Activated CD4-positive, alpha-beta T cell treated with anti-CD3 and anti-CD28 coated beads for 24 hours (primary cell): ENCODE measurements around the gene TACR1.
A peak's percentile ranks its signal among the peaks of the same experiment; 100 is the strongest.
"Not testable (repeated sequence)": the region's sequence is repeated elsewhere in the genome, so short reads cannot be mapped to it uniquely, and the experiment has no call there.

Experiments used
- DNase-seq, 2 donors: peaks; one replicate each; pipeline ENCODE4 v3.0.0-alpha.2; 2020; ENCODE audit warnings: low read depth in 2 of 2

TACR1 gene

GRCh38 chr2:75199428-75200011 lies at the start of gene TACR1:
TACR1 (minus strand) TSS chr2:75199520; CDS start chr2:75198934, 586 bp downstream.
- peak in 1 of 2 donors; percentile 36 for DNase-seq

GRCh38 chr2:75248581-75248980 lies 49.3 kb upstream of the TACR1 start:
- not testable (repeated sequence) for DNase-seq

- no peak for DNase-seq
These were observed 47.3 kb upstream of the TACR1 start for GRCh38 chr2:75246441-75247167.

- no peak for DNase-seq
These were observed 43.9 kb upstream of the TACR1 start for GRCh38 chr2:75243219-75243618.

- no peak for DNase-seq
These were observed 42.4 kb upstream of the TACR1 start for GRCh38 chr2:75241696-75242095.

- DNase-seq = no peak
These were observed 39.5 kb upstream of the TACR1 start for GRCh38 chr2:75238670-75239330.

GRCh38 chr2:75237296-75237695 lies 38.0 kb upstream of the TACR1 start:
- no peak for DNase-seq

- DNase-seq = no peak
These were observed 34.6 kb upstream of the TACR1 start for GRCh38 chr2:75233965-75234364.

- DNase-seq = no peak
These were observed 27.3 kb upstream of the TACR1 start for GRCh38 chr2:75226617-75227016.

GRCh38 chr2:75226099-75226498 lies 26.8 kb upstream of the TACR1 start:
- no peak for DNase-seq

GRCh38 chr2:75224636-75225094 lies 25.3 kb upstream of the TACR1 start:
- no peak for DNase-seq

- no peak for DNase-seq
These were observed 23.2 kb upstream of the TACR1 start for GRCh38 chr2:75222527-75222926.

GRCh38 chr2:75221862-75222261 lies 22.5 kb upstream of the TACR1 start:
- DNase-seq = no peak

GRCh38 chr2:75219213-75219612 lies 19.9 kb upstream of the TACR1 start:
- not testable (repeated sequence) for DNase-seq

- DNase-seq = no peak
These were observed 12.0 kb upstream of the TACR1 start for GRCh38 chr2:75211266-75211770.

GRCh38 chr2:75210409-75210808 lies 11.1 kb upstream of the TACR1 start:
- DNase-seq = no peak

GRCh38 chr2:75208738-75209137 lies 9.4 kb upstream of the TACR1 start:
- no peak for DNase-seq

GRCh38 chr2:75204833-75205232 lies 5.5 kb upstream of the TACR1 start:
- no peak for DNase-seq

GRCh38 chr2:75202359-75202758 lies 3.0 kb upstream of the TACR1 start:
- no peak for DNase-seq

GRCh38 chr2:75200140-75201096 lies 1.1 kb upstream of the TACR1 start:
- no peak for DNase-seq

- DNase-seq = no peak
These were observed 4.1 kb downstream of the TACR1 start for GRCh38 chr2:75195076-75195691.
